ENCODE results near the gene LSS. TPM values are rescaled to one million over a fixed set of nuclear protein-coding genes. Genes with fewer than 3 reads are reported as not detected.
A peak's percentile ranks its signal among the peaks of the same experiment; 100 is the strongest.

LSS gene
- total and polyA plus RNA-seq, 7 donors: 17.4 to 78.6 (median 51.7) TPM

- no peak overlapping the region for H3K4me3 ChIP-seq
- WGBS, 2 donors: 76 to 88% methylated on average over 72 of the region's 72 CpGs
- peak; percentile 44 for DNase-seq
- H3K9me3 ChIP-seq: no peaks in the 10 kb centered on the region
- no peaks in the 10 kb centered on the region for H3K36me3 ChIP-seq
- intact Hi-C loops (cut with DNase I): no loop called here
- peaks cover 0 to 36% (median 0%) of the 10 kb centered on the region in 3 donors for H3K27me3 ChIP-seq
- peaks cover 0 to 14% (median 0%) of the 10 kb centered on the region in 4 donors for H3K4me1 ChIP-seq
- no peak overlapping the region for H3K27ac ChIP-seq
- TF ChIP-seq EP300 (IDR thresholded peaks at IDR 0.05) (no peak), CTCF (IDR thresholded peaks at IDR 0.05) (no peak), POLR2AphosphoS5 (IDR thresholded peaks at IDR 0.05) (no peak), POLR2A (IDR thresholded peaks at IDR 0.05) (no peak)
These were observed 66.7 kb downstream of the LSS start for GRCh38 chr21:46161633-46162592.

- no peak for TF ChIP-seq CTCF (IDR thresholded peaks at IDR 0.05)
- no peak for TF ChIP-seq EP300 (IDR thresholded peaks at IDR 0.05)
- TF ChIP-seq POLR2AphosphoS5 (IDR thresholded peaks at IDR 0.05): no peak
- TF ChIP-seq POLR2A (IDR thresholded peaks at IDR 0.05): no peak
These were observed 67.5 kb downstream of the LSS start for GRCh38 chr21:46160907-46161632.

GRCh38 chr21:46160657-46160906, 68.0 kb downstream of the LSS start:
- Histone ChIP-seq H3K4me3 (no peak overlapping the region), H3K4me1 (peaks cover 0 to 14% (median 0%) of the 10 kb centered on the region in 4 donors), H3K36me3 (no peaks in the 10 kb centered on the region), H3K27me3 (peaks cover 0 to 36% (median 0%) of the 10 kb centered on the region in 3 donors), H3K27ac (no peak overlapping the region), H3K9me3 (no peaks in the 10 kb centered on the region)
- DNase-seq: peak; percentile 56
- intact Hi-C loops (cut with DNase I): no loop called here
- 90 to 95% methylated on average over 22 of the region's 22 CpGs for WGBS, 2 donors
- TF ChIP-seq CTCF (IDR thresholded peaks at IDR 0.05): no peak
- no peak for TF ChIP-seq POLR2AphosphoS5 (IDR thresholded peaks at IDR 0.05)
- no peak for TF ChIP-seq EP300 (IDR thresholded peaks at IDR 0.05)
- no peak for TF ChIP-seq POLR2A (IDR thresholded peaks at IDR 0.05)

More at GRCh38 chr21:46160907-46161632, 67.5 kb downstream of the LSS start:
- H3K27me3 ChIP-seq: peaks cover 0 to 36% (median 0%) of the 10 kb centered on the region in 3 donors
- intact Hi-C loops (cut with DNase I): no loop called here
- 71 to 85% methylated on average over 72 of the region's 72 CpGs for WGBS, 2 donors
- no peaks in the 10 kb centered on the region for H3K9me3 ChIP-seq
- H3K4me3 ChIP-seq: peak overlapping the region in 1 of 4 donors; percentile 10
- peak; percentile 58 for DNase-seq
- H3K36me3 ChIP-seq: no peaks in the 10 kb centered on the region
- no peak overlapping the region for H3K27ac ChIP-seq
- peaks cover 0 to 14% (median 0%) of the 10 kb centered on the region in 4 donors for H3K4me1 ChIP-seq

- H3K27me3 ChIP-seq: peaks cover 0 to 36% (median 0%) of the 10 kb centered on the region in 3 donors
- H3K27ac ChIP-seq: no peak overlapping the region
- no peak overlapping the region for H3K4me3 ChIP-seq
- TF ChIP-seq EP300 (IDR thresholded peaks at IDR 0.05) (no peak), POLR2A (IDR thresholded peaks at IDR 0.05) (no peak), POLR2AphosphoS5 (IDR thresholded peaks at IDR 0.05) (no peak), CTCF (IDR thresholded peaks at IDR 0.05) (no peak)
- WGBS, 2 donors: 92 to 93% methylated on average over 32 of the region's 32 CpGs
- no peaks in the 10 kb centered on the region for H3K9me3 ChIP-seq
- H3K36me3 ChIP-seq: no peaks in the 10 kb centered on the region
- DNase-seq: peak; percentile 51
- peaks cover 0 to 14% (median 0%) of the 10 kb centered on the region in 4 donors for H3K4me1 ChIP-seq
- intact Hi-C loops (cut with DNase I): no loop called here
These were observed 68.5 kb downstream of the LSS start for GRCh38 chr21:46159841-46160656.
